Cardiac septum (tissue), 1 donor: ENCODE data around the gene HDLBP. TPM values are rescaled to one million over a fixed set of nuclear protein-coding genes. Genes with fewer than 3 reads are reported as not detected.
"Not testable (repeated sequence)": the region's sequence is repeated elsewhere in the genome, so short reads cannot be mapped to it uniquely, and the experiment has no call there.

Experiments used
- DNase-seq: peaks from one replicate; pipeline ENCODE4 v3.0.0-alpha.2; 2020; ENCODE audit warnings: low spot score
- intact Hi-C: fragments of 100-400 bp; cut with DNase I; formaldehyde crosslinking; loops from one replicate; pipeline ENCODE4 v1.14.0; 2022
- total RNA-seq: library from RNA; stranded (reverse); fragmentation: NEBNext Ultra II Directional; extraction: Animal tissue kit (Norgen Biotek cat#: 25700); gene quantifications from one replicate; pipeline ENCODE4 v1.2.1, GENCODE V29; 2021
- donor health status: DM: no; HTN: no; CAD: no.

Gene HDLBP
- total RNA-seq, 1 donor from 2014 or later, result 356 TPM

- intact Hi-C loops, result loop anchor here (2.0 kb wide), 1 partner anchor 41 kb away; no protein-coding TSS in a partner anchor
- DNase-seq, result no peak
Measured at GRCh38 chr2:241313543-241314095, 1.9 kb downstream of the HDLBP start.

GRCh38 chr2:241312082-241312481 lies 3.4 kb downstream of the HDLBP start:
- DNase-seq, result no peak
- intact Hi-C loops, result no loop called here

GRCh38 chr2:241310917-241311566 lies 4.4 kb downstream of the HDLBP start:
- no peak for DNase-seq

GRCh38 chr2:241309684-241310117 lies 5.8 kb downstream of the HDLBP start:
- intact Hi-C loops, result no loop called here
- DNase-seq, result no peak

More at GRCh38 chr2:241310917-241311566, 4.4 kb downstream of the HDLBP start:
- intact Hi-C loops, result no loop called here

GRCh38 chr2:241308832-241309500 lies 6.5 kb downstream of the HDLBP start:
- intact Hi-C loops, result no loop called here
- DNase-seq, result no peak

GRCh38 chr2:241308267-241308666 lies 7.2 kb downstream of the HDLBP start:
- no peak for DNase-seq
- intact Hi-C loops, result no loop called here

- intact Hi-C loops, result no loop called here
- DNase-seq, result no peak
Measured at GRCh38 chr2:241307055-241307454, 8.4 kb downstream of the HDLBP start.

- intact Hi-C loops, result no loop called here
- no peak for DNase-seq
Measured at GRCh38 chr2:241304039-241304670, 11.3 kb downstream of the HDLBP start.

- no peak for DNase-seq
Measured at GRCh38 chr2:241302759-241303651, 12.5 kb downstream of the HDLBP start.

GRCh38 chr2:241302083-241302482 lies 13.4 kb downstream of the HDLBP start:
- no peak for DNase-seq
- intact Hi-C loops, result loop anchor here (2.0 kb wide), 1 partner anchor 15 kb away; no protein-coding TSS in a partner anchor

More at GRCh38 chr2:241302759-241303651, 12.5 kb downstream of the HDLBP start:
- intact Hi-C loops, result loop anchor here (2.0 kb wide), 1 partner anchor 16 kb away; no protein-coding TSS in a partner anchor

- intact Hi-C loops, result no loop called here
- no peak for DNase-seq
Measured at GRCh38 chr2:241300000-241300399, 15.5 kb downstream of the HDLBP start.

- intact Hi-C loops, result no loop called here
- DNase-seq, result no peak
Measured at GRCh38 chr2:241298673-241299072, 16.8 kb downstream of the HDLBP start.

GRCh38 chr2:241296767-241297166 lies 18.7 kb downstream of the HDLBP start:
- DNase-seq, result no peak
- intact Hi-C loops, result no loop called here

GRCh38 chr2:241295326-241296095 lies 20.0 kb downstream of the HDLBP start:
- intact Hi-C loops, result no loop called here
- no peak for DNase-seq

- DNase-seq, intact Hi-C loops: not testable (repeated sequence)
Measured at GRCh38 chr2:241293378-241293797, 22.1 kb downstream of the HDLBP start.

- intact Hi-C loops, result no loop called here
- DNase-seq, result no peak
Measured at GRCh38 chr2:241291977-241292376, 23.5 kb downstream of the HDLBP start.

- DNase-seq, result no peak
- intact Hi-C loops, result no loop called here
Measured at GRCh38 chr2:241291153-241291552, 24.3 kb downstream of the HDLBP start.

- no peak for DNase-seq
- intact Hi-C loops, result no loop called here
Measured at GRCh38 chr2:241289597-241289996, 25.9 kb downstream of the HDLBP start.

GRCh38 chr2:241289053-241289452 lies 26.4 kb downstream of the HDLBP start:
- intact Hi-C loops, result no loop called here

More at GRCh38 chr2:241289053-241289452, 26.4 kb downstream of the HDLBP start:
- no peak for DNase-seq
